SK-N-SH treated with all-trans-retinoic acid at 6 μM for 48 hours (cell line): ENCODE results near the gene AFDN.

Experiments
- BACH2 ChIP-seq: fragments of 250-450 bp; sonication (Bioruptor Pico); IDR thresholded peaks from 2 replicates; pipeline ENCODE4 v1.9.0; 2021; ENCODE audit warnings: mild to moderate bottlenecking, borderline replicate concordance
- CREB5 ChIP-seq: fragments of 250-450 bp; sonication (Bioruptor Pico); IDR thresholded peaks from 2 replicates; pipeline ENCODE4 v1.5.1; 2020; ENCODE audit warnings: low read depth, mild to moderate bottlenecking, moderate library complexity
- POU6F1 ChIP-seq: fragments of 250-450 bp; sonication (Bioruptor Pico); IDR thresholded peaks from 2 replicates; pipeline ENCODE4 v1.8.0; 2021; ENCODE audit warnings: low read depth, mild to moderate bottlenecking, moderate library complexity, borderline replicate concordance
- TCF4 ChIP-seq: fragments of 250-450 bp; sonication (Bioruptor Pico); IDR thresholded peaks from 2 replicates; pipeline ENCODE4 v1.8.0; 2021; ENCODE audit warnings: mild to moderate bottlenecking, moderate library complexity, borderline replicate concordance
- TSHZ2 ChIP-seq: fragments of 250-450 bp; sonication (Bioruptor Pico); IDR thresholded peaks from 2 replicates; pipeline ENCODE4 v1.5.0; 2020; ENCODE audit warnings: mild to moderate bottlenecking, moderate library complexity

GRCh38 chr6:167894965-167895364, 68.3 kb downstream of the AFDN start:
- no peak for TF ChIP-seq CREB5 (CRISPR knock-in tag)
- no peak for TF ChIP-seq BACH2 (CRISPR knock-in tag)
- TF ChIP-seq TCF4 (CRISPR knock-in tag) = no peak
- no peak for TF ChIP-seq TSHZ2 (CRISPR knock-in tag)
- TF ChIP-seq POU6F1 (CRISPR knock-in tag) = no peak
